HL-60 (cell line): ENCODE results near the gene CYP24A1.

ENCODE experiments used
- DNase-seq, 2 experiments: peaks; one replicate each; pipeline ENCODE4 v3.0.0-alpha.2; 2010 to 2020; ENCODE audit warnings: low read depth in 1 of 2, low spot score in 1 of 2
- H3K27ac ChIP-seq: fragments of 250-450 bp; sonication (Bioruptor Pico); replicated peaks from 2 replicates; pipeline ENCODE4 v1.5.1; 2020; ENCODE audit warnings: mild to moderate bottlenecking, moderate library complexity
- H3K27me3 ChIP-seq: fragments of 250-450 bp; sonication (Bioruptor Pico); 2 replicates; pipeline ENCODE4 v1.5.1; 2021; ENCODE audit warnings: mild to moderate bottlenecking, moderate library complexity; ENCODE audit not compliant: insufficient read depth, poor library complexity, severe bottlenecking
- H3K4me3 ChIP-seq: replicated peaks from 2 replicates; pipeline ENCODE4 v1.5.1; 2011; ENCODE audit warnings: mild to moderate bottlenecking, control low read depth, low read length; ENCODE audit not compliant: insufficient read depth
- CTCF ChIP-seq: IDR thresholded peaks from one replicate; pipeline ENCODE4 v1.5.1; 2011; ENCODE audit warnings: low read length, control low read depth, inconsistent platforms; ENCODE audit not compliant: insufficient read depth
- GABPA ChIP-seq: IDR thresholded peaks from 2 replicates; pipeline ENCODE4 v1.6.1; 2012; ENCODE audit warnings: low read depth
- POLR2AphosphoS5 ChIP-seq: IDR thresholded peaks from 2 replicates; pipeline ENCODE4 v1.6.1; 2012; ENCODE audit warnings: low read depth
- REST ChIP-seq: IDR thresholded peaks from 2 replicates; pipeline ENCODE4 v1.6.1; 2012; ENCODE audit warnings: low read depth; ENCODE audit not compliant: insufficient replicate concordance
- SPI1 ChIP-seq: IDR thresholded peaks from 2 replicates; pipeline ENCODE4 v1.6.1; 2012; ENCODE audit warnings: low read depth, mild to moderate bottlenecking, borderline replicate concordance

CYP24A1 gene

GRCh38 chr20:54197621-54198604, 24.1 kb upstream of the CYP24A1 start:
- Histone ChIP-seq H3K27ac (no peak overlapping the region), H3K27me3 (no peaks in the 10 kb centered on the region), H3K4me3 (no peak overlapping the region)
- no peak for TF ChIP-seq REST
- no peak for TF ChIP-seq GABPA
- no peak for TF ChIP-seq CTCF
- no peak for TF ChIP-seq SPI1
- no peak for TF ChIP-seq POLR2AphosphoS5
- no peak for DNase-seq

GRCh38 chr20:54195483-54196472, 22.0 kb upstream of the CYP24A1 start:
- TF ChIP-seq SPI1: no peak
- no peak for TF ChIP-seq POLR2AphosphoS5
- no peak for TF ChIP-seq CTCF
- TF ChIP-seq REST: no peak
- TF ChIP-seq GABPA: no peak
- Histone ChIP-seq H3K27ac (no peak overlapping the region), H3K4me3 (no peak overlapping the region), H3K27me3 (no peaks in the 10 kb centered on the region)
- DNase-seq: no peak

GRCh38 chr20:54194724-54195438, 21.1 kb upstream of the CYP24A1 start:
- TF ChIP-seq SPI1 (no peak), GABPA (no peak), REST (no peak), CTCF (no peak), POLR2AphosphoS5 (no peak)
- no peak for DNase-seq
- Histone ChIP-seq H3K27me3 (no peaks in the 10 kb centered on the region), H3K4me3 (no peak overlapping the region), H3K27ac (no peak overlapping the region)
